Neural cell (in vitro differentiated cells): ENCODE data around the gene CCDC144A. TPM values are rescaled to one million over a fixed set of nuclear protein-coding genes. Genes with fewer than 3 reads are reported as not detected.

Experiments
- H2AFZ ChIP-seq: fragments of 200-600, 300-800 bp; sonication (generic), shearing (Covaris generic); 2 replicates; pipeline ENCODE4 v1.6.0; 2014; ENCODE audit warnings: low read depth, mild to moderate bottlenecking, antibody characterized with exemption, low read length, moderate library complexity
- H3F3A ChIP-seq: fragments of 200-600 bp; shearing (Covaris generic); 2 replicates; pipeline ENCODE4 v1.6.1; 2016; ENCODE audit warnings: mild to moderate bottlenecking, moderate library complexity, mixed read lengths, antibody characterized with exemption, low read length; ENCODE audit not compliant: insufficient read depth, poor library complexity, severe bottlenecking
- H3K27ac ChIP-seq: fragments of 200-600, 300-800 bp; sonication (generic), shearing (Covaris generic); 2 replicates; pipeline ENCODE4 v1.5.1; 2014; ENCODE audit warnings: mild to moderate bottlenecking, low read length, moderate library complexity
- H3K27me3 ChIP-seq: fragments of 300-800, 200-600 bp; sonication (generic), shearing (Covaris generic); 2 replicates; pipeline ENCODE4 v1.6.0; 2014; ENCODE audit warnings: mild to moderate bottlenecking, low read depth, low read length, moderate library complexity; ENCODE audit not compliant: insufficient read depth
- H3K36me3 ChIP-seq: fragments of 300-800, 200-600 bp; sonication (generic), shearing (Covaris generic); 2 replicates; pipeline ENCODE4 v1.5.1; 2014; ENCODE audit warnings: mild to moderate bottlenecking, antibody characterized with exemption, low read length, moderate library complexity; ENCODE audit not compliant: insufficient read depth
- H3K4me2 ChIP-seq: fragments of 300-800, 200-600 bp; sonication (generic), shearing (Covaris generic); 2 replicates; pipeline ENCODE4 v1.6.0; 2014; ENCODE audit warnings: mild to moderate bottlenecking, low read length
- H3K4me3 ChIP-seq: fragments of 300-800, 200-600 bp; sonication (generic), shearing (Covaris generic); 2 replicates; pipeline ENCODE4 v1.5.1; 2014; ENCODE audit warnings: mild to moderate bottlenecking, low read length, moderate library complexity
- H3K79me2 ChIP-seq: fragments of 200-600 bp; shearing (Covaris generic); replicated peaks from 2 replicates; pipeline ENCODE4 v1.6.0; 2014; ENCODE audit warnings: mild to moderate bottlenecking, low read length, moderate library complexity; ENCODE audit not compliant: insufficient read depth
- H3K9ac ChIP-seq: fragments of 300-800, 200-600 bp; sonication (generic), shearing (Covaris generic); 2 replicates; pipeline ENCODE4 v1.6.1; 2016; ENCODE audit warnings: mild to moderate bottlenecking, low read length, mixed read lengths
- H3K9me2 ChIP-seq: fragments of 200-600 bp; shearing (Covaris generic); 2 replicates; pipeline ENCODE4 v1.6.1; 2016; ENCODE audit warnings: mild to moderate bottlenecking, low read length, mixed read lengths; ENCODE audit not compliant: insufficient read depth
- H3K9me3 ChIP-seq: fragments of 200-600, 300-800 bp; sonication (generic), shearing (Covaris generic); 2 replicates; pipeline ENCODE4 v1.6.1; 2016; ENCODE audit warnings: mild to moderate bottlenecking, mixed run types, low read length, moderate library complexity, mixed read lengths
- H4K20me1 ChIP-seq: fragments of 200-600 bp; shearing (Covaris generic); 2 replicates; pipeline ENCODE4 v1.6.1; 2016; ENCODE audit warnings: mild to moderate bottlenecking, mixed run types; ENCODE audit not compliant: insufficient read depth
- EP300 ChIP-seq: fragments of 450-650 bp; conservative IDR thresholded peaks from 2 replicates; pipeline ENCODE4 v1.6.1; 2014; ENCODE audit warnings: antibody characterized with exemption, mild to moderate bottlenecking, moderate library complexity; ENCODE audit not compliant: poor library complexity, severe bottlenecking
- EZH2 ChIP-seq: fragments of 200-600, 300-800 bp; shearing (Covaris generic), sonication (generic); IDR thresholded peaks from 2 replicates; pipeline ENCODE4 v1.6.1; 2014; ENCODE audit warnings: antibody characterized with exemption, low read length, borderline replicate concordance, mild to moderate bottlenecking; ENCODE audit not compliant: insufficient read depth, poor library complexity, severe bottlenecking
- MXI1 ChIP-seq: fragments of 450-650 bp; conservative IDR thresholded peaks from 2 replicates; pipeline ENCODE4 v1.6.1; 2014; ENCODE audit warnings: antibody characterized with exemption, mild to moderate bottlenecking; ENCODE audit not compliant: poor library complexity, severe bottlenecking
- POLR2AphosphoS5 ChIP-seq: IDR thresholded peaks from 2 replicates; pipeline ENCODE4 v1.6.1; 2012
- RAD21 ChIP-seq: fragments of 450-650 bp; conservative IDR thresholded peaks from 2 replicates; pipeline ENCODE4 v1.6.1; 2014; ENCODE audit warnings: antibody characterized with exemption, mild to moderate bottlenecking, moderate library complexity
- REST ChIP-seq: IDR thresholded peaks from 2 replicates; pipeline ENCODE4 v1.6.1; 2012; ENCODE audit warnings: borderline replicate concordance
- SMC3 ChIP-seq: fragments of 450-650 bp; conservative IDR thresholded peaks from 2 replicates; pipeline ENCODE4 v1.6.1; 2014; ENCODE audit warnings: antibody characterized with exemption, mild to moderate bottlenecking, moderate library complexity; ENCODE audit not compliant: poor library complexity
- TAF1 ChIP-seq: IDR thresholded peaks from 2 replicates; pipeline ENCODE4 v1.6.1; 2012; ENCODE audit warnings: low read depth
- polyA plus RNA-seq: library from polyadenylated mRNA; depleted of rRNA; stranded (reverse); fragments of >200 nt; gene quantifications from 2 replicates; pipeline ENCODE4 v1.2.3, GENCODE V29; 2014
- TF ChIP-seq, protein P1 (sequence below): fragments of 450-650 bp; IDR thresholded peaks from 2 replicates; pipeline ENCODE4 v1.5.1; 2014; ENCODE audit warnings: antibody characterized with exemption, mild to moderate bottlenecking, moderate library complexity; ENCODE audit not compliant: poor library complexity, severe bottlenecking

The CCDC144A gene
- polyA plus RNA-seq, 1 donor from 2014 or later: 3.2 TPM

DNA sequence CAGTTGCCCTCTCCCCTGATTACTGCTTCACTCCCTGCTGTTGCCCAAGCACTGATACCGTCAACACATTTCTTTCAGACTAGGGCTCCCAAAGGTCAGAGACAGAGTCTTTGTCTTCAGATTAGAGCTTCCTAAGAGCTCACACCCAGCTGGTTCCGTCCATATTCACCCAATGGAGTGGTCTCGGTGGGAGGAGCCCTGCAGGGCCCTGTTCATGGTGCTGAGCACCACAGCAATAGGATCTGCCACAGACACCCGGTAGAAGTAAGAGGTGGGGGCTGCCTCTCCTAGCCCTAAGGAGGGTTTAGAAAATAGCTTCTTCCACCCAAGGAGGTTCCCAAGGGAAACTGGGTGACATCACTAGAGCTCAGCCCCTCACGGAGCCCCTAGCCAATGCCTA lies 128.3 kb downstream of the CCDC144A start:
- TF ChIP-seq SMC3 (no peak), EZH2 (no peak), POLR2AphosphoS5 (no peak), RAD21 (no peak)
- Histone ChIP-seq H3K9me2 (no peaks in the 10 kb centered on the region), H2AFZ (no peak overlapping the region), H3K4me3 (no peak overlapping the region), H3K27me3 (no peaks in the 10 kb centered on the region), H3K27ac (no peak overlapping the region), H3K9ac (no peak overlapping the region), H3F3A (no peaks in the 10 kb centered on the region), H3K4me2 (no peak overlapping the region), H3K36me3 (no peaks in the 10 kb centered on the region), H3K79me2 (no peaks in the 10 kb centered on the region), H3K9me3 (no peaks in the 10 kb centered on the region), H4K20me1 (no peaks in the 10 kb centered on the region)

DNA sequence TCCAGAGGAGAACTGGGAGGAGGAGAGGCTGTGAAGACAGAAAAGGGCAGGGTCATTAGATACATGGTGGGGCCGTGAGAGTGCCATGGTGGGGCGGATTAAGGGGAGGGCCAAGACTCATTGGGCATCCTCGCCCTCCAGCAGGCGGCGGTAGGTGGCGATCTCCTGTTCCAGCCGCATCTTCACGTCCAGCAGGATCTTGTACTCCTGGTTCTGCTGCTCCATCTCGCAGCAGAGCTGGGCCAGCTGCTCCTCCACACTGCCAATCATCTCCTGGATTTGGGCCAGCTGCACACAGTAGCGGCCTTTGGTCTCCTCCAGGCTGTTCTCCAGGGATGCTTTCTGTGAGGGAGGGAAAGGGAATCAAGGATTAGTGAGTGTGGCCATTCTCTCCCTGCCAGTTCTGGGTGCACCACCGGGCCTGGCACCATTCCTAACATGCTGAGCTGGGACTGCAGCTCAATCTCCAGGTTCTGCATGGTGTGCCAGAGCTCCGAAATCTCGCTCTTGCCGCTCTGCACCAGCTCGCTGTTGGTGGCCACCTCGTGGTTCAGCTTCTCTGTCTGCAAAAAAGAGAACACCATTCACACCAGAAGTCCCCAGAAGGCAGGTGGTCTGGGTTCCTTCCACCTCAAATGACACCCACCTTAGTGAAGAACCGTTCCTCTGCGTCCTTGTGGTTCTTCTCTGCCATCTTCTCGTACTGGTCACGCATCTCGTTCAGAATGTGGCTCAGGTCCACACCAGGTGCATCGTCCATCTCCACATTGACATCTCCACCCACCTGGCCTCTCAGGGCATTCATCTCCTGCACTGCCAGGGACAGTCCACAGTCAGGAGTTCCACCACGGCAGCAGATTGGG lies 129.0 kb downstream of the CCDC144A start:
- Histone ChIP-seq H3K9ac (no peak overlapping the region), H3K79me2 (no peaks in the 10 kb centered on the region)
- TF ChIP-seq SMC3 (no peak), POLR2AphosphoS5 (no peak), MXI1 (no peak), RAD21 (no peak), EP300 (no peak), EZH2 (no peak), TAF1 (no peak), REST (no peak)
- TF ChIP-seq, protein P1, sequence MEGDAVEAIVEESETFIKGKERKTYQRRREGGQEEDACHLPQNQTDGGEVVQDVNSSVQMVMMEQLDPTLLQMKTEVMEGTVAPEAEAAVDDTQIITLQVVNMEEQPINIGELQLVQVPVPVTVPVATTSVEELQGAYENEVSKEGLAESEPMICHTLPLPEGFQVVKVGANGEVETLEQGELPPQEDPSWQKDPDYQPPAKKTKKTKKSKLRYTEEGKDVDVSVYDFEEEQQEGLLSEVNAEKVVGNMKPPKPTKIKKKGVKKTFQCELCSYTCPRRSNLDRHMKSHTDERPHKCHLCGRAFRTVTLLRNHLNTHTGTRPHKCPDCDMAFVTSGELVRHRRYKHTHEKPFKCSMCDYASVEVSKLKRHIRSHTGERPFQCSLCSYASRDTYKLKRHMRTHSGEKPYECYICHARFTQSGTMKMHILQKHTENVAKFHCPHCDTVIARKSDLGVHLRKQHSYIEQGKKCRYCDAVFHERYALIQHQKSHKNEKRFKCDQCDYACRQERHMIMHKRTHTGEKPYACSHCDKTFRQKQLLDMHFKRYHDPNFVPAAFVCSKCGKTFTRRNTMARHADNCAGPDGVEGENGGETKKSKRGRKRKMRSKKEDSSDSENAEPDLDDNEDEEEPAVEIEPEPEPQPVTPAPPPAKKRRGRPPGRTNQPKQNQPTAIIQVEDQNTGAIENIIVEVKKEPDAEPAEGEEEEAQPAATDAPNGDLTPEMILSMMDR: no peak

More for the DNA sequence above, 129.0 kb downstream of the CCDC144A start:
- H3K36me3 ChIP-seq: no peaks in the 10 kb centered on the region
- no peak overlapping the region for H3K4me3 ChIP-seq
- H4K20me1 ChIP-seq: no peaks in the 10 kb centered on the region
- no peaks in the 10 kb centered on the region for H3K27me3 ChIP-seq
- H3K4me2 ChIP-seq: no peak overlapping the region
- no peaks in the 10 kb centered on the region for H3K9me2 ChIP-seq
- no peak overlapping the region for H3K27ac ChIP-seq
- no peaks in the 10 kb centered on the region for H3F3A ChIP-seq
- no peak overlapping the region for H2AFZ ChIP-seq
- no peaks in the 10 kb centered on the region for H3K9me3 ChIP-seq
